ENCODE measurements around the gene HLA-DPB1. TPM values are rescaled to one million over a fixed set of nuclear protein-coding genes. Genes with fewer than 3 reads are reported as not detected.

Gene HLA-DPB1
- total and polyA plus RNA-seq, 12 donors, result 18.7 to 264 (median 34.8) TPM

DNA sequence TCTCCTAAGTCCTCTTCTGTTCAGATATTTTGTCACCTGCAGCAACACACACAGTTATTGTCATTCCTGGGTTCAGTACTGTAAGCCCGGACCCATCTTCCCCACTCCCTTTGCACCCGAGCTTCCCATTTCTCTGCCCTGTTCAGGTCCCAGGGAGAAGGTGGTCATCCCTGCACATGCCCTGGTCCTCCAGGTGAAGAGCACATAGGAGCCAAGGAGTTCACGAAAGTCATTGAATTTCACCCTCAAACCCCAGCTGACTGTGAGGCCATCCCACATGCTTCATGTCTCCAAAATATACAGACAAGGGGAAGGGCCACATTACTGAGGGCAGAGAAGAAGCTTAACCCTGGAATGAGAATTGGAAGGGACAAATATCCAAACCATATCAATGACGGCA lies 10.5 kb upstream of the HLA-DPB1 start:
- peak overlapping the region in 1 of 10 donors; percentile 14 for H3K27ac ChIP-seq
- WGBS, 2 donors, result 33 to 64% methylated on average over 4 of the region's 4 CpGs
- intact Hi-C loops (cut with DNase I), result no loop called here
- H3K4me3 ChIP-seq, result no peak overlapping the region
- no peak for ATAC-seq
- peaks cover 0 to 5% (median 0%) of the 10 kb centered on the region in 11 donors for H3K9me3 ChIP-seq
- no peaks in the 10 kb centered on the region for H3K27me3 ChIP-seq
- no peak for DNase-seq
- peaks cover 0 to 59% (median 11%) of the 10 kb centered on the region in 9 donors for H3K36me3 ChIP-seq
- TF ChIP-seq, protein P1, sequence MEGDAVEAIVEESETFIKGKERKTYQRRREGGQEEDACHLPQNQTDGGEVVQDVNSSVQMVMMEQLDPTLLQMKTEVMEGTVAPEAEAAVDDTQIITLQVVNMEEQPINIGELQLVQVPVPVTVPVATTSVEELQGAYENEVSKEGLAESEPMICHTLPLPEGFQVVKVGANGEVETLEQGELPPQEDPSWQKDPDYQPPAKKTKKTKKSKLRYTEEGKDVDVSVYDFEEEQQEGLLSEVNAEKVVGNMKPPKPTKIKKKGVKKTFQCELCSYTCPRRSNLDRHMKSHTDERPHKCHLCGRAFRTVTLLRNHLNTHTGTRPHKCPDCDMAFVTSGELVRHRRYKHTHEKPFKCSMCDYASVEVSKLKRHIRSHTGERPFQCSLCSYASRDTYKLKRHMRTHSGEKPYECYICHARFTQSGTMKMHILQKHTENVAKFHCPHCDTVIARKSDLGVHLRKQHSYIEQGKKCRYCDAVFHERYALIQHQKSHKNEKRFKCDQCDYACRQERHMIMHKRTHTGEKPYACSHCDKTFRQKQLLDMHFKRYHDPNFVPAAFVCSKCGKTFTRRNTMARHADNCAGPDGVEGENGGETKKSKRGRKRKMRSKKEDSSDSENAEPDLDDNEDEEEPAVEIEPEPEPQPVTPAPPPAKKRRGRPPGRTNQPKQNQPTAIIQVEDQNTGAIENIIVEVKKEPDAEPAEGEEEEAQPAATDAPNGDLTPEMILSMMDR (IDR thresholded peaks at IDR 0.05), result no peak
- no peaks in the 10 kb centered on the region for H3K4me1 ChIP-seq

DNA sequence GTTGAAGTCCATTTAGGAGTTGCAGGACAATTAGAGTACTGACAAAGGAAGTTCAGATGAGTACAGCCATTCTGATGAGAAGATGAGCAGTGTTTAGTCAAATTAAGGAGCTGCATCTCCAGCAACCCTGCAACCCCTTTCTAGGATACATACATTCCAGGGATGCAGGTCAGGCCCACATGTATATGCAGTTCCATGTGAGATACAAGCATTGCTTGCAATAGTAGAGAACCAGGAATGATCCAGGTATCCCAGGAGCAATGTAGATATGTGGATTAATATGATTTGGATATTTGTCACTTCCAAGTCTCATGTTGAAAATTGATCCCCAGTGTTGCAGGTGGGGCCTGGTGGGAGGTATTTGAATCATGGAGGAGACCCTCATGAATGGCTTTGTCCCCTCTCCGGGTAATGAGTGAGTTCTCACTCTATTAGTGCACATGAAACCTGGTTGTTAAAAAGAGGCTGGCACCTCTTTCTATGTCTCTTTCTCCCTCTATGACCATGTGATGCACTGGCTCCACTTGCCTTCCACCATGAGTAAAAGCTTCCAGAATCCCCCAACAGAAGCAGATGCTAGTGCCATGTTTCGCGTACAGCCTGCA lies 8.8 kb upstream of the HLA-DPB1 start:
- Histone ChIP-seq H3K27ac (no peak overlapping the region), H3K4me3 (no peak overlapping the region), H3K9me3 (peaks cover 0 to 5% (median 0%) of the 10 kb centered on the region in 11 donors), H3K36me3 (peaks cover 0 to 59% (median 11%) of the 10 kb centered on the region in 9 donors), H3K27me3 (no peaks in the 10 kb centered on the region), H3K4me1 (peaks cover 0 to 12% (median 0%) of the 10 kb centered on the region in 9 donors)
- DNase-seq, result no peak
- TF ChIP-seq, protein P1 (IDR thresholded peaks at IDR 0.05), result no peak
- WGBS, 2 donors, result 0 to 61% methylated on average over 2 to 3 of the region's 3 CpGs
- intact Hi-C loops (cut with DNase I), result no loop called here
- ATAC-seq, result no peak

- Histone ChIP-seq H3K27ac (no peak overlapping the region), H3K27me3 (no peaks in the 10 kb centered on the region), H3K4me1 (peaks cover 0 to 26% (median 0%) of the 10 kb centered on the region in 9 donors), H3K9me3 (peaks cover 0 to 5% (median 0%) of the 10 kb centered on the region in 11 donors), H3K4me3 (no peak overlapping the region), H3K36me3 (peaks cover 0 to 59% (median 11%) of the 10 kb centered on the region in 9 donors)
- intact Hi-C loops (cut with DNase I), result no loop called here
- ATAC-seq (no peak), DNase-seq (no peak)
- TF ChIP-seq, protein P1 (IDR thresholded peaks at IDR 0.05), result no peak
- WGBS, 2 donors, result 46 to 78% methylated on average over 10 of the region's 10 CpGs
Measured at GRCh38 chr6:33069021-33069738, 6.6 kb upstream of the HLA-DPB1 start.

GRCh38 chr6:33070909-33071308 lies 4.9 kb upstream of the HLA-DPB1 start:
- intact Hi-C loops (cut with DNase I), result no loop called here
- DNase-seq, result no peak
- Histone ChIP-seq H3K27me3 (no peaks in the 10 kb centered on the region), H3K4me1 (peaks cover 0 to 41% (median 4%) of the 10 kb centered on the region in 9 donors), H3K9me3 (peaks cover 0 to 5% (median 0%) of the 10 kb centered on the region in 11 donors), H3K27ac (peak overlapping the region in 1 of 10 donors; percentile 96), H3K36me3 (peaks cover 0 to 44% (median 11%) of the 10 kb centered on the region in 9 donors), H3K4me3 (peak overlapping the region in 6 of 10 donors; percentile 22 to 62 (median 56))
- ATAC-seq, result no peak
- TF ChIP-seq, protein P1 (IDR thresholded peaks at IDR 0.05), result no peak
- 0 to 41% methylated on average over 2 of the region's 2 CpGs for WGBS, 2 donors
